HG03354 (cell line): ENCODE results near the gene GAPDHS.

ENCODE experiments used
- ATAC-seq: cut with Tn5 transposase; IDR thresholded peaks from one replicate; pipeline ENCODE4 v1.9.1; 2021; ENCODE audit warnings: mild to moderate bottlenecking; ENCODE audit not compliant: unreplicated experiment, poor library complexity, severe bottlenecking

The GAPDHS gene

GRCh38 chr19:35533822-35534392 lies 651 bp downstream of the GAPDHS start:
- no peak for ATAC-seq

DNA sequence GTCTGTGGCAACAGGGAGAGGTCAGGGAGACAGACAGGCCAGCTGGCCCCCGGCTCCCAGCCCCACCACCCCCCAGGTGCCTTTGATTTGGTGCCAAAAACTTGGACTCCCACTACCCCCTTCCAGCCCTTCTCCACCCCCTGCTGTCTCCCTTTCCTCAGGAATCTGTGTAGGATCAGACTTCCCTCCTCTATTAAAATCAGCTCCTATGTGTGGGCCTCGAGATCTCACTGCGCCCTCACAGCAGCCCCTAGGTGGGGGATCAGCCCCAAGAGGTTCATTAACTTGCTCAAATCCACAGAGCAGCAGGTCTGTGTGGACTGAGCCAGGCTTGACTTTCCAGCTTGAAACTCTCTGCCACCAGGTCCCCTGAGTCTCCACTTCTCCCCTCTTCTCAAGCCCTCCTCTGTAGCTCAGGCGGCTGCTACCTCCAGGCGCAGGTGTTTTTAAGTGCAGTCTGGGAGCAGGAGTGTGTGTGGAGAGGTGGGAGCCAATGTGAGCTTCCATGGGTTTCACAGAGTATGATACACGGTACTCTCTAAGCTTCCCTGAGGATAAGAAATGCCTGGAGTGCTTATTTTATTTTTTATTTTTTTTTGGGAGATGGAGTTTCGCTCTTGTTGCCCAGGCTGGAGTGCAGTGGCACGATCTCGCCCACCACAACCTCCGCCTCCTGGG lies 1.7 kb downstream of the GAPDHS start:
- ATAC-seq, result no peak

DNA sequence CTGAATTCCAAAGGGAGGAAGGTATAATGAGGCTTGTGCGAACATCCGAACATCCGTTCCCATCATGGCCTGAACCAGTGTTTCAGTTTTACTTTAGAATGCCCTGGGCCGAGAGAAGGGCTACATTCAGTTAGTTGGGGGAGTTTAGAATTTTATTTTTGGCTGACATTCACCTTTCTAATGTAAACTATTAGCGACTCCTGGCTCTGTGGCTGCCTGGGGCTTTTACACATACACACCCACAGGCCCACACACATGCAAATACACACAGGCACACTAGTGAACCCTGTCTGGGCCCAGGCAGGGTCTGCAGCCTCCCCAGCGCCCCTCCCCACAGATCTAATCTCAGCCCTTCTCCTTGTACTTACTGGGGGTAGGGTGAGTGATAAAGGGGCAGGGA lies 6.1 kb downstream of the GAPDHS start:
- no peak for ATAC-seq

DNA sequence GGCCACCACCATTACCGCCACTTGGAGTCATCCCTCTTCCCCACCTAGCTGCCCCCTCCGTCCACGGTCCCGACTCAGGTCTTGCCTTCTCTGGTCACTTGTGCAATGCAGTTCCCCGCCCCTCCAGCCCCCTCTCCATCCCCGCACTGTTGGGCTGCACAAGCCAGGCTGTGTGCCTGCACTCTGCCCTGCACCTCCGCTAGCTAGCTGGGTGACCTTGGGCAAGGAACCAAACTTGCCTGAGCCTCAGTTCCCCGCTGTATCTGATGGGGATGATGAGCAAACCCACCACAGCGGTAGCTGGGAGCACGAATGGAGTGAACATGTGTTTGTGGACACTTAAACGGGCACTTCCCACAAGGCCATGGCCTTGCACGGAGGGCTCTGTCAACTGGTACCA lies 6.6 kb downstream of the GAPDHS start:
- ATAC-seq, result no peak

DNA sequence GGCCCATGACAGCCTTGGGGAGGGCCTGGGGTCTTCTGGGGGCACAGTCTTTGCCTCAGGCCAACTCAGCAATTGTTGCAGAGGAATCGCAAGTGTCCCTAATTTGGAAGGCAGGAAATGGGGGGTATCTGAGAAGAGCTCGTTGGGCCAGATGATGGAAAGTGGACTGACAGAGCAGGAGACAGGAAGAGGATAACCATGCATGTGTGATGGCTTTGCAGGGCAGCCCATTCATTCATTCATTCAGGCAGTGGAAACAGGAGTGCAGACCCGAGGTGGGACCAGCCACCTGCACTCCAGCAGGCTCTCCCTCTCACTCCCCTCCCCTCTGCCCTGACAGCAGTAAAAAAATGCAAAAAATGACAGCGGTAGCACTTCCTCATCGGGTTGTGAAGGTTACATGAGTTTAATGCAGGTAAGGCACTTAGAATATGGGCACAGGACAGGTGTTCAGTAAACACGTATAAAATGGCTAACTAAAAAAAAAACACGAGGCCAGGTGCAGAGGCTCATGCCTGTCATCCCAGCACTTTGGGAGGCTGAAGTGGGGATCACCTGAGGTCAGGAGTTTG lies 7.2 kb downstream of the GAPDHS start:
- no peak for ATAC-seq

DNA sequence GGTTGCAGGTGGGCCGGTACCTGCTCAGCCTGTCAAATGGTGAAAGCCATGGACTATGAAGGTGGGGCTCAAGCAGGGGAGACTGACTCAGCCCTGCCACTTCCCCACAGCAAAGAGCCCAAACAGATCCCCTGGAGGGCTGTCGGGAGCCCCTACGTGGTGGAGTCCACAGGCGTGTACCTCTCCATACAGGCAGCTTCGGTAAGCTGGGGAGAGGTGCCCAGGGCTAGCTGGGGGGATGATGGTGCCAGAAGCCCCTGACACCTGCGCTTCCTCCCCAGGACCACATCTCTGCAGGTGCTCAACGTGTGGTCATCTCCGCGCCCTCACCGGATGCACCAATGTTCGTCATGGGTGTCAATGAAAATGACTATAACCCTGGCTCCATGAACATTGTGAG lies 9.0 kb downstream of the GAPDHS start:
- ATAC-seq, result no peak

DNA sequence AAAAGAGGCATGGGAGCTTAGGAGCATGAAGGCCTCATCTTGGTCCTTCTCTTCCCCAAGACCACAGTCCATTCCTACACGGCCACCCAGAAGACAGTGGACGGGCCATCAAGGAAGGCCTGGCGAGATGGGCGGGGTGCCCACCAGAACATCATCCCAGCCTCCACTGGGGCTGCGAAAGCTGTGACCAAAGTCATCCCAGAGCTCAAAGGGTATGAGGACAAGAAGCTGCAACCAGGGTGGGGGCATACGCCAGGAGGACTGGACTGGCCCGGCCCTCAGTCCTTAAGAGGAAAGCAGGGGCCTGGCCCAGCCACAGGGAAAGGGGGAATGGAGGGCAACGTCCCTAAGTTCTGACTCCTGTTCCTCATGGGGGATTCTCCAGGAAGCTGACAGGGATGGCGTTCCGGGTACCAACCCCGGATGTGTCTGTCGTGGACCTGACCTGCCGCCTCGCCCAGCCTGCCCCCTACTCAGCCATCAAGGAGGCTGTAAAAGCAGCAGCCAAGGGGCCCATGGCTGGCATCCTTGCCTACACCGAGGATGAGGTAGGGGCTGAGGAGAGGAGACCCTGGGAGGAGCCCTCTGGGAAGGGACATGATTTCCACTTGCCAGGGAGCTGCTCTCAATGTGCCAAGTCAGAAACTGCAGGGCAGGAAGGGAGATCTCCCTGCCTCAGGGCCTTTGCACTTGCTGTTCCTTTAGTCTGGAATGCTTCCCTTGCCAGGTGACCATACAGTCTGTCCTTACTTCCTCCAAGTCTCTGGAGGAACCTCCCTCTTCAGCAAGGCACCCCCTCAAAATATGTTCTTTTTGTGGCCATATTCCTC lies 10.2 kb downstream of the GAPDHS start:
- ATAC-seq, result no peak

DNA sequence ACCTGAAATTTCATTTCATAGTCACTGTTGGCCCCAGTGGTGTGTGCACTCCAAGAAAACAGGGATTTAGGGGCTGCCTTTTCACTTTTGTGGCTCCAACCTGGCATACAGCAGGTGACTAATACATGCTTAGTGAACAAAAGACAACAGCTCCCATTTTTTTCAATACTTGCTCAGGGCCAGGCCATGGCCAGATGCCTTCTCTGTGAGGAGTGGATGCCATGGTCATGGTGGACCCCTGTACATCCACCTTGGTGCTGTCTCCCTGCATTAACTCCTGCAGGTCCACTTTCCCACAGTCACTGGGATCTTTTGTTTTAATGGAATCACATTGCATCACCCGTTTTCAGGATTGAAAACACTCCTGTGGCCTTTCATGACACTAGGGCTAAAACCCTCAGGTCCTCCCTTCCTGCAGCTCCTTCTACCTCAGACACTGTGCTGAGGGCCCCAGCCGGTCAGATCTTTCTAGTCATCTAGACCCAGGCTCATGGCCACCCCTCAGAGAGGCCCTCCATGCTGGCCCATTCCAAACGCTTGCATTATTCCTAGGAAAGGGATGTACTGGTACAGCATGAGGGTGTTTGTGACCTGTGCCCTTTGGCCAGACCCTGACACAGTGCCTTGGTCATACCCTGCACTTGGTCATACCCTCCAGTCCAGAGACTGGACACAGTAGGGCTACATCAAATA lies 11.0 kb downstream of the GAPDHS start:
- ATAC-seq, result no peak

GRCh38 chr19:35545001-35545854 lies 12.0 kb downstream of the GAPDHS start, which contains the start of gene TMEM147:
Gene TMEM147 (plus strand): TSS chr19:35545626. CDS start chr19:35545740, 114 bp downstream.
- ATAC-seq, result peak; percentile 81

GRCh38 chr19:35545855-35546381 lies 12.7 kb downstream of the GAPDHS start:
- peak; percentile 45 for ATAC-seq

GRCh38 chr19:35546532-35546931 lies 13.3 kb downstream of the GAPDHS start:
- ATAC-seq, result no peak

DNA sequence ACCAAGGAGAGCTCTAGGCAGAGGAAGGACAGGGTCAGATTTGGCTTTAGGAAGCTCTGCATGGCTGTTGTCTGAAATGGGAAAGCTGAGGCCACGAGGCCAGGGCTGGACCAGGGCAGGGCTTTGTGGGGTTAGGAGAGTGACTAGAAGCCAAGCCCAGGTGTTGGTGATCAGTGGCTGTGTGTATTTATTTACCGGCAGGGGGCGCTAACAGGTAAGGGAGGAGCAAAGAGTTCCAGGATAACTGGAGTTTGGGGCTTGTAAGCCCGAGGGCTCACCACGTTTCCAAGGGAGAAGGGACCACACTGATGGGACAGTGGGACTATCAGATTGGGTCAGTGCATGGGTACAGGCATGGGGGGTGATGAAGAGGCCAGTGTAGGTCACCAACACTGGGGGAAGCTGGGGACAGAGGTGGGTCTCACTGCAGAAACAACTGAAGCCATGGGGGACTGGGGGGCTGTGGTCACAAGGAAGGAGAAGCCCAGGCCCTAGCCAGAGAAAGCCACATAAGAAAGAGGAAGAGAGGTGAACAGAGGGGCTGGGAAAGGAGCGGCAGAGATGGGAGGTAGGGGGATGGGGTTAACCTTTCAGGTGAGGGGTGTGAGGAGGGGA lies 16.0 kb downstream of the GAPDHS start:
- no peak for ATAC-seq

DNA sequence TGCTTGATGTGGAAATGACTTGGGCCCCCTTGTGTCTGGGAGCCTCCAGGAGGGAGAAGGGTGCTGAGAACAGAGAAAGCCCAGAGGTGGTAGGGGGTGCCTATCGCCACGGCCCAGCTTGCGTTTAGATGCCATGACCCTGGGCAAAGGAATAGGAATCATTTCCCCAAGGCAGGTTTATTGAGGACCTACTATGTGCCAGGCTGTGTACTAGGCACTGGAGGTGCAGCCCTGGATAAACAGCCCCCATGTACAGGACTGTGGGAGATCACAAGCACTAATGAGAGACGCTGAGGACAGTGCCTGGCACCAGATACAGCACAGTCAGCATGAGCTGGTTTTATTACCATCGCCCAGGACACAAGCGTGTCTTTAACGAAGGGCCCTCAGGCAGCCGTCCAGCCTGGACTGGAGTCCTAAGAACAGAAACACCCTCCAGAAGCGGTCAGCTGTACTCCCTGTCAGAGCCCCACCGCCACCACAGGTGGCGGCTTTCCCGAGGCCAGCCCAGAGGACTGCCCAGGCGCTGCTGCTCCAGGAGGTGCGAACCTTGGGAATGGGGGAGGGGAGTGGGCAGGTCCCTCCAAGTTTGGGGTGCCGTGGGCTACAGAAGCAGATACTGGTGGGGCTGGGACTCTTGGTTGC lies 16.7 kb downstream of the GAPDHS start:
- ATAC-seq, result no peak

GRCh38 chr19:35551091-35551810 lies 18.0 kb downstream of the GAPDHS start:
- no peak for ATAC-seq

DNA sequence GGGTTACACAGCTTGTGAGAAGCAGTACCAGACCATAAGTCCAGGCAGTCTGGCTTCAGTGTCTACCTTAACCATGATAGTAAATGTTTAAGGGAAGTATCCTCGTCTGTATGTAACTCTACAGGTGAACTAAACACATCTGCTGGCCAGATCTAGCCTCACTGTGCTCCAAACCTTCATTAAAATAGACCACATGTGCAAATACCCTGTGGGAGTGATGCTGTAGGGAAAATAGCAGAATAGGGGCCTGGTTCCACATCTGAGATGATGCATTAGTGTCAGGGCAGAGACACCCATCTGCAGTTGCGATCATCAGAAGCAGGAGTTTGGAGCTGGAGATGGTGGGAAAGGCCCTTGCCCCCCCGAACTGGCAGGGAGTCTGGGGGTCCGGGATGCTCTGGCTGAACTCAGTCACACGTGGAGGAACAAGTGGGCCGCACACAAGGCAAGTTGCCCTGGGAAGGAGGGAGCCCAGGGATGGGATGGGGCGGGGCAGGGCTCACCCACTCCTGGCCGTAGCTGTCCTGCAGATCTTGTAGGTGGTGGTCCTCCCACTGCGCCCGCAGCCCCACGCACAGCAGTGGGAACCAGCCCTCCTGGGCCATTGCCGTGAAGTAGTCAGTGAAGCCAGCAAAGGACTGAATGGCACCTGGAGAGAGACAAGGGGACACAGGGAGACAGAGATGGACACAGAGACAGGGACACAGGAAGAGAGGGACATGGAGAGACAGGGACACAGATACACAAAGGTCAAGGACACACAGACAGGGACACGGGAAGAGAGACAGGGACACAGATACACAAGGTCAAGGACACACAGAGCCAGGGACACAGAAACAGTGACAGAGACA lies 19.5 kb downstream of the GAPDHS start:
- no peak for ATAC-seq

- ATAC-seq, result no peak
These were observed 20.2 kb downstream of the GAPDHS start for GRCh38 chr19:35553385-35554000.
